Dermis lymphatic vessel endothelial cell (primary cell): Measurements from ENCODE around the gene CALM3. TPM values are rescaled to one million over a fixed set of nuclear protein-coding genes. Genes with fewer than 3 reads are reported as not detected.

Experiments
- total RNA-seq: library from RNA; depleted of rRNA; stranded (reverse); fragments of >200 nt; gene quantifications from 2 replicates; pipeline ENCODE4 v1.2.1, GENCODE V29; 2014

CALM3 gene
- total RNA-seq = 104 TPM in 2 replicates

GRCh38 chr19:46601318-46602224, at the start of gene CALM3:
Gene CALM3, plus strand, starts transcription at chr19:46601330. Its CDS starts 105 bp downstream, at chr19:46601435.

DNA sequence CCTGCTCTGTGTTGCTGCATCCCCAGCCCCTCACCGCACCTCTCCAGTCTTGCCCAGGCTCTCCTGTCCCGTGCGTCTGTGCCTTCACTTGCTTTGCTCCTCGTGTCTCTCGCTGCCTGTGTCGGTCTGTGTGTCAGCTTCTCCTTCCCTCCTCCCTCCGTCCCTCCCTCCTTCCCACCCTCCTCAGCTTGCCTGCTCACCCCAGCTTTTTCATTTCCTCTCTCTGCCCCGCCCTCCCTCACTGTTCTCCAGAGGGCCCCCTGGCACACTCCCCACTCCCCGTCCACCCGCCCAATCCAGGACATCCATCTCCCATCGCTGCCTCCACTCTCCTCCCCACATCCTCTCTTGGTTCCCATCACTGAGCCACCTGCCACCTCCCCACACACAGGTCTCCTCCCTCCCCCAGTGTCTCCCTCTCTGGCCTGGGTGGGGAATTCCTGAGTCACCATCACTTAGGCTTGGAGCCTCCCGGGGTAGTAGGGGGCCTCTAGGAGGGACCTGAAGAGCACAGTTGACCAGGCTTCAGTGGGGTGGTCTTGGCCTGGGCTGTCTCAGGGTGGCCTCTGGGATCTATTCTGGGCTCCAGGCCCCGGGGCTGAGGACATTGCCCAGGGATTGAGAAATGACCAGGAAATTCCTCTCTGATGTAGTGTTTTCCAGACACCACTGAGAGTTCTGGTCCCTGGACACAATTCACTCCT, 24.0 kb downstream of the CALM3 start, which contains the start of gene PTGIR:
Gene PTGIR (minus strand): TSS at position 132 of the 704 bp plus-strand sequence. CDS start 864 bp downstream, outside the sequence.

GRCh38 chr19:46635920-46636761, 35.0 kb downstream of the CALM3 start, which contains the start of gene GNG8:
Gene GNG8, minus strand, starts transcription at chr19:46636202. Its CDS starts 1,520 bp downstream, at chr19:46634682.

Other genes with a start within 250 kb of the CALM3 start
- 0.17 and 0.22 TPM in 2 replicates for gene CCDC8, start 187.8 kb upstream of the CALM3 start, total RNA-seq
- not detected in 2 replicates for gene PNMA8C, start 172.4 kb upstream of the CALM3 start, total RNA-seq
- gene PNMA8A, start 129.8 kb upstream of the CALM3 start, total RNA-seq = 0.52 TPM in 1 of 2 replicates, not detected in the other
- under 0.01 TPM in 2 replicates for gene PNMA8B, start 105.5 kb upstream of the CALM3 start, total RNA-seq
- gene PTGIR, start 23.8 kb downstream of the CALM3 start, total RNA-seq = 0.11 TPM in 1 of 2 replicates, not detected in the other
- gene GNG8, start 34.9 kb downstream of the CALM3 start, total RNA-seq = not detected in 2 replicates
- 0.09 and 0.11 TPM in 2 replicates for gene DACT3, start 59.9 kb downstream of the CALM3 start, total RNA-seq
- 22.0 and 33.1 TPM in 2 replicates for gene PRKD2, start 115.8 kb downstream of the CALM3 start, total RNA-seq
- gene FKRP, start 144.7 kb downstream of the CALM3 start, total RNA-seq = 7.8 and 10.0 TPM in 2 replicates
- 74.6 and 86.6 TPM in 2 replicates for gene STRN4, start 145.1 kb downstream of the CALM3 start, total RNA-seq
- 16.4 and 21.6 TPM in 2 replicates for gene SLC1A5, start 187.3 kb downstream of the CALM3 start, total RNA-seq
- 120 and 160 TPM in 2 replicates for gene AP2S1, start 249.5 kb downstream of the CALM3 start, total RNA-seq